DOHH2 (cell line): ENCODE results near the gene TSHZ3.

ENCODE experiments used
- H3F3A ChIP-seq: fragments of 200-600 bp; sonication (generic), shearing (Covaris generic); 2 replicates; pipeline ENCODE4 v1.6.0; 2016; ENCODE audit warnings: antibody characterized with exemption, mild to moderate bottlenecking; ENCODE audit not compliant: control insufficient read depth, insufficient read depth
- H3K27ac ChIP-seq: fragments of 200-600 bp; sonication (generic); 2 replicates; pipeline ENCODE4 v1.5.1; 2014; ENCODE audit warnings: low read depth, mild to moderate bottlenecking, low read length, moderate library complexity
- H3K27me3 ChIP-seq: fragments of 200-600 bp; sonication (generic); 2 replicates; pipeline ENCODE4 v1.6.1; 2014; ENCODE audit warnings: mild to moderate bottlenecking, low read length, mixed read lengths; ENCODE audit not compliant: control insufficient read depth
- H3K36me3 ChIP-seq: fragments of 200-600 bp; sonication (generic); 2 replicates; pipeline ENCODE4 v1.6.1; 2014; ENCODE audit warnings: mild to moderate bottlenecking, low read length, moderate library complexity, mixed read lengths; ENCODE audit not compliant: control insufficient read depth
- H3K4me1 ChIP-seq: fragments of 200-600 bp; sonication (generic); 2 replicates; pipeline ENCODE4 v1.6.1; 2014; ENCODE audit warnings: mild to moderate bottlenecking, low read length, mixed read lengths; ENCODE audit not compliant: control insufficient read depth
- H3K4me2 ChIP-seq: fragments of 200-600 bp; sonication (generic); 2 replicates; pipeline ENCODE4 v1.6.0; 2014; ENCODE audit warnings: mild to moderate bottlenecking, low read length, moderate library complexity
- H3K4me3 ChIP-seq: fragments of 200-600 bp; sonication (generic); 2 replicates; pipeline ENCODE4 v1.5.1; 2014; ENCODE audit warnings: mild to moderate bottlenecking, low read length, mixed read lengths
- H3K79me2 ChIP-seq: fragments of 200-600 bp; sonication (generic); 2 replicates; pipeline ENCODE4 v1.6.1; 2014; ENCODE audit warnings: mild to moderate bottlenecking, low read length, mixed read lengths; ENCODE audit not compliant: control insufficient read depth
- H3K9me2 ChIP-seq: fragments of 200-600 bp; sonication (generic); replicated peaks from 2 replicates; pipeline ENCODE4 v1.6.1; 2014; ENCODE audit warnings: mild to moderate bottlenecking, low read length, mixed read lengths; ENCODE audit not compliant: control insufficient read depth
- H3K9me3 ChIP-seq: fragments of 200-600 bp; sonication (generic); 2 replicates; pipeline ENCODE4 v1.6.1; 2014; ENCODE audit warnings: antibody characterized with exemption, low read length, mixed read lengths; ENCODE audit not compliant: control insufficient read depth, insufficient read depth
- H4K20me1 ChIP-seq: fragments of 200-600 bp; sonication (generic); 2 replicates; pipeline ENCODE4 v1.6.0; 2014; ENCODE audit warnings: low read depth, mild to moderate bottlenecking, antibody characterized with exemption, low read length, moderate library complexity; ENCODE audit not compliant: control insufficient read depth, insufficient read depth
- EZH2phosphoT487 ChIP-seq: fragments of 200-600 bp; sonication (generic); IDR thresholded peaks from 2 replicates; pipeline ENCODE4 v1.6.1; 2017; ENCODE audit warnings: borderline replicate concordance, mild to moderate bottlenecking, antibody characterized with exemption, low read length, moderate library complexity, mixed read lengths
- TF ChIP-seq, protein P1 (sequence below): fragments of 200-600 bp; sonication (generic); IDR thresholded peaks from one replicate; pipeline ENCODE4 v1.5.1; 2014; ENCODE audit warnings: antibody characterized with exemption, mild to moderate bottlenecking, low read depth, low read length; ENCODE audit not compliant: poor library complexity, severe bottlenecking

Gene TSHZ3

DNA sequence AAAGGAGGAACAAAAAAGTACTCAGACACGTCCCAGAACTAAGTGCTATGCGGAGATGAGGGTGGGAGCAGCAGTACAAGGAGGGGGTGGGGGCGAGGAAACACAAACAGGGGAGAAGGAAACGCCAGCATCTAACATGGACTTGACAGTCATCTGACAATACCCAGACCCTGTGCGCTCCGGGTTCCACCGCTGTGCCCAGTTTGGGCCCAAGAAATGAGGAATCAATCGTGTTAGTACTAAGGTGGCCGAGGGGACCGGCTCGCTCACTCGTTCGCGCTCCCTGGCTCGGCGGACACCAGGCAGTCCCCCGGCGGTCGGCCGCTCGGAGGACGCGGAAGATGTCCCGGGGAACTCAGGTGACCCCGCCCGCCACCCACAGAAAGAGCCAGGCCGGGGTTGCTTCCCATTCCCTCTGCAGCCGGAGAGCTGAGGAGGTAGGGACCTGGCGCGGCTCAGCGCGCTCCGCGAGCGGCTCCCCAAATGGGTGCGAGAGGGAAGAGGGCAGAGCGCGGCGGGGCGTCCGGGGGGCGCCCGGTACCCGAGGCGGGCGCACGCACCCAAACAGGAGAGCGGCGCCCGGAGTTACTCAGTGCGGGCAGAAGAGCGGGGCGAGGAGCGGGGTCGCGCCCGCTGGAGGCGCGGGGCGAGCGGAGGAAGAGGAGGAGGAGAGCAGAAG, 616 bp downstream of the TSHZ3 start:
- no peaks in the 10 kb centered on the region for H3K79me2 ChIP-seq
- no peaks in the 10 kb centered on the region for H3K36me3 ChIP-seq
- H3K4me2 ChIP-seq, result no peak overlapping the region
- no peaks in the 10 kb centered on the region for H3K9me2 ChIP-seq
- H3F3A ChIP-seq, result no peaks in the 10 kb centered on the region
- peaks cover 7% of the 10 kb centered on the region for H3K9me3 ChIP-seq
- H3K4me1 ChIP-seq, result no peaks in the 10 kb centered on the region
- no peaks in the 10 kb centered on the region for H3K27me3 ChIP-seq
- H3K4me3 ChIP-seq, result no peak overlapping the region
- H4K20me1 ChIP-seq, result no peaks in the 10 kb centered on the region
- no peak overlapping the region for H3K27ac ChIP-seq
- no peak for TF ChIP-seq EZH2phosphoT487
- TF ChIP-seq, protein P1, sequence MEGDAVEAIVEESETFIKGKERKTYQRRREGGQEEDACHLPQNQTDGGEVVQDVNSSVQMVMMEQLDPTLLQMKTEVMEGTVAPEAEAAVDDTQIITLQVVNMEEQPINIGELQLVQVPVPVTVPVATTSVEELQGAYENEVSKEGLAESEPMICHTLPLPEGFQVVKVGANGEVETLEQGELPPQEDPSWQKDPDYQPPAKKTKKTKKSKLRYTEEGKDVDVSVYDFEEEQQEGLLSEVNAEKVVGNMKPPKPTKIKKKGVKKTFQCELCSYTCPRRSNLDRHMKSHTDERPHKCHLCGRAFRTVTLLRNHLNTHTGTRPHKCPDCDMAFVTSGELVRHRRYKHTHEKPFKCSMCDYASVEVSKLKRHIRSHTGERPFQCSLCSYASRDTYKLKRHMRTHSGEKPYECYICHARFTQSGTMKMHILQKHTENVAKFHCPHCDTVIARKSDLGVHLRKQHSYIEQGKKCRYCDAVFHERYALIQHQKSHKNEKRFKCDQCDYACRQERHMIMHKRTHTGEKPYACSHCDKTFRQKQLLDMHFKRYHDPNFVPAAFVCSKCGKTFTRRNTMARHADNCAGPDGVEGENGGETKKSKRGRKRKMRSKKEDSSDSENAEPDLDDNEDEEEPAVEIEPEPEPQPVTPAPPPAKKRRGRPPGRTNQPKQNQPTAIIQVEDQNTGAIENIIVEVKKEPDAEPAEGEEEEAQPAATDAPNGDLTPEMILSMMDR, result no peak

DNA sequence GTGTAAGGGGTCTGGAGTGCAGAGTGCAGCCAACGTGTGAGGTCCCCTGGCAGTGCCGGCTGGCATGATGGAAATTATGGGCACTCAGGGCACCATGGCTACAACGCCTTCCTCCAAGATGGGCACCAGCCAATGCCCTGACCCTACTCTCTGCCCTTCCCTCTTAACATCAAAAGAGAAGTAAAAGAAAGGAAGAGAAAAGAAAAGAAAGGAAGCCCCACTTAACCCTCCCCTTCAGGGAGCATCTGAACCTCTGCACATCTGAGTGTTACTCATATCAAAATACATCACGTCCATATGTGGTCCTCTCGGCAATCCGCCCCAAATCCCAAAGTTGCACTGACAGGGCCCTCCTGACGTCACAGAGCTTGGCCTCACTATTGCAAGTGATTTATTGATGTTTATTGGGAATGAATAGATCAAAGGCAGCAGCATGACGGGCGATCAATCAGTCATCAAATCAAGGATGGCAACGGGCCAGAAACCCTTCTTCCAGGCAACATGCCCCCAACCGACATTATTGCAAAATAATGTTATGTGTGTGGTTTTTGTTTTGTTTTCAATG, 1.3 kb downstream of the TSHZ3 start:
- TF ChIP-seq, protein P1, result no peak
- TF ChIP-seq EZH2phosphoT487, result no peak
- H3F3A ChIP-seq, result no peaks in the 10 kb centered on the region
- H3K79me2 ChIP-seq, result no peaks in the 10 kb centered on the region
- no peaks in the 10 kb centered on the region for H3K27me3 ChIP-seq
- no peak overlapping the region for H3K27ac ChIP-seq
- no peaks in the 10 kb centered on the region for H3K4me1 ChIP-seq
- no peaks in the 10 kb centered on the region for H3K9me2 ChIP-seq
- peaks cover 7% of the 10 kb centered on the region for H3K9me3 ChIP-seq
- H3K4me3 ChIP-seq, result no peak overlapping the region
- no peaks in the 10 kb centered on the region for H3K36me3 ChIP-seq
- H3K4me2 ChIP-seq, result no peak overlapping the region
- H4K20me1 ChIP-seq, result no peaks in the 10 kb centered on the region

DNA sequence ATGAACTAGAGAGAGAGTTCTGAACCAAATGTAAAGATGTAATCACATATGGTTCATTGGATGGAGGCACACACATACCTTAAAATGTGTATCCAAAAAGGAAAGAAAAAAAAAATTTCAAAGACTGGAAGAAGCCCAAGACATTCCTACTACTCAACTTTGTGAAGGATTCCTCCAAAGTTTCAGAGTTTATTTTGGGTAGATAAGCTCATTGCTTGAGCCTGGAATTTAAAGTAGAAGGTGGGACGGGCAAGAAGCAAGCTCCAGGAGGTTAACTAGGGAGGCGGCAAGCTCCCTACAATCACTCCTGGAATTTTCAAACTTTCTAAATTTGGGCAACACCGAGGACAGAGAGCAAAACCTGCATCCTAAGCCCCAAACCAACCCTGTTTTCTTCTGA, 1.9 kb downstream of the TSHZ3 start:
- Histone ChIP-seq H3K4me2 (no peak overlapping the region), H3K27ac (no peak overlapping the region), H3K27me3 (no peaks in the 10 kb centered on the region), H3K36me3 (no peaks in the 10 kb centered on the region), H4K20me1 (no peaks in the 10 kb centered on the region), H3K9me3 (peaks cover 7% of the 10 kb centered on the region), H3K9me2 (no peaks in the 10 kb centered on the region), H3F3A (no peaks in the 10 kb centered on the region), H3K4me3 (no peak overlapping the region), H3K4me1 (no peaks in the 10 kb centered on the region), H3K79me2 (no peaks in the 10 kb centered on the region)
- TF ChIP-seq, protein P1, result no peak
- TF ChIP-seq EZH2phosphoT487, result no peak
